Activated CD4-positive, alpha-beta T cell treated with anti-CD3 and anti-CD28 coated beads, Interleukin-2, amount 50 U/mL, for 1 hour (primary cell): Measurements from ENCODE around the gene EEF1G.
"Not testable (repeated sequence)": the region's sequence is repeated elsewhere in the genome, so short reads cannot be mapped to it uniquely, and the experiment has no call there.

ENCODE experiments used
- DNase-seq: peaks from one replicate; pipeline ENCODE4 v3.0.0-alpha.2; 2020

The EEF1G gene

DNA sequence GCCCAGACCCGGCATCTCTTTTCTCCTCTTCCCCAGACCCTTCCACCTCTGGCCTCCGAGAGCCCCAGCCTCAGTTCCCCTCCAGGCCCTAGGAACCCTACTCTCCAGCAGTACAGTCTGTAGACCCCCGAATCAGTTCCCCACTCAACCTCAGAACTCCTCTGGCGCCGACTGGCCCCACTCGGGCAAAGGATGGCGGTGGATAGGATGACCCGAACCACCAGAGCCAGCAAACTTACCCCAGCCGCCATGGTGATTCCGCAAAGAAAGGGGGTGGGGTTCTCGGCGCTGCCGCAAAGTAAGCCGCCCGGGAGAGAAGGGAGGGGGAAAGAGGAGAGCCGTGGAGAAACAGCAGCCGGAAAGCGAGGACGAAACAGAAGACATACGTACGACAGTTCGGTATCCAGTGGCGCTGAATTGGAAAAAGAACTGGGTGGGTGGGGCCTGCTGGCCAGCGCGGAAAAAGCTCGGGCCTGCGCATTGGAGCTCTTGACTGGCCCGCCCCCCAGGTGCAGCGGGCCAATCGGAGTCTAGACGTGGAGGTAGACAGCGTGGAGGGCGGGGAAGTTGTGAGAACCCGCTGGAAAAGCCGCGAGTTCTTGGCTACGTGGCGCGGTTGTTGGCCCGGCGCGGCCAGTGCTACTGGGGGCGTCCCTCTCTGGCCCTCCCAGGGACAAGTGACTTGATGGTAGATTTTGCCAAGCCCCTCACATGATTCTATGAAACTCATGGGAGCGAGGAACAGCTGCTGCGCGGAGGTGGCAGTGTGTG, at the start of gene EEF1G:
EEF1G (minus strand) TSS at position 300 of the 771 bp plus-strand sequence; CDS start at position 251, 49 bp downstream.
- DNase-seq = peak; percentile 97

DNA sequence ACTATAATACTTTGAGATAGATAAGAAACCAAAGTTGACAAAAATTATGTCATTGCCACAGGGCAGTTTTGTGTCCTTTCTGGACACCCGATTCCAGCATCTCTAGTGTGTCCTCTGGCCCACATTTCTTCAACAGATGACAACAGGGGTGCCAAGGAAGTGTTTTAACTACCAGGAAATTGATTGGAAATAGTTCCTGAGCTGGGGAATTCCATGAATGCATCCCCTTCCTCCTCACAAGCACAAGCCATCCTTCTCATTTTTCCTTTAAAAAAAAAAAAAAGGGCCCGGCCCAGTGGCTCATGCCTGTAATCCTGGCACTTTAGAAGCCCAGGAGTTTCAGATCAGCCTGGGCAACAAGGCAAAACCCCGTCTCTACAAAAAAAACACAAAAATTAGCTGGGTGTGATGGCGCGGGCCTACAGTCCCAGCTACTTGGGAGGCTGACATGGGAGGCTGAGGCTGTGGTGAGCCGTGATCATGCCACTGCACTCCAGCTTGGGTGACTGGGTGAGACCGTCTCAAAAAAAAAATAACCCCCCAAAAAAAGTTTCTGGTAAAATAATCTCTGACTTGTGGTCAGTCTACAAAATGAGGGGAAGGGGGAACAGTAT, 48.9 kb upstream of the EEF1G start:
- DNase-seq = no peak

DNA sequence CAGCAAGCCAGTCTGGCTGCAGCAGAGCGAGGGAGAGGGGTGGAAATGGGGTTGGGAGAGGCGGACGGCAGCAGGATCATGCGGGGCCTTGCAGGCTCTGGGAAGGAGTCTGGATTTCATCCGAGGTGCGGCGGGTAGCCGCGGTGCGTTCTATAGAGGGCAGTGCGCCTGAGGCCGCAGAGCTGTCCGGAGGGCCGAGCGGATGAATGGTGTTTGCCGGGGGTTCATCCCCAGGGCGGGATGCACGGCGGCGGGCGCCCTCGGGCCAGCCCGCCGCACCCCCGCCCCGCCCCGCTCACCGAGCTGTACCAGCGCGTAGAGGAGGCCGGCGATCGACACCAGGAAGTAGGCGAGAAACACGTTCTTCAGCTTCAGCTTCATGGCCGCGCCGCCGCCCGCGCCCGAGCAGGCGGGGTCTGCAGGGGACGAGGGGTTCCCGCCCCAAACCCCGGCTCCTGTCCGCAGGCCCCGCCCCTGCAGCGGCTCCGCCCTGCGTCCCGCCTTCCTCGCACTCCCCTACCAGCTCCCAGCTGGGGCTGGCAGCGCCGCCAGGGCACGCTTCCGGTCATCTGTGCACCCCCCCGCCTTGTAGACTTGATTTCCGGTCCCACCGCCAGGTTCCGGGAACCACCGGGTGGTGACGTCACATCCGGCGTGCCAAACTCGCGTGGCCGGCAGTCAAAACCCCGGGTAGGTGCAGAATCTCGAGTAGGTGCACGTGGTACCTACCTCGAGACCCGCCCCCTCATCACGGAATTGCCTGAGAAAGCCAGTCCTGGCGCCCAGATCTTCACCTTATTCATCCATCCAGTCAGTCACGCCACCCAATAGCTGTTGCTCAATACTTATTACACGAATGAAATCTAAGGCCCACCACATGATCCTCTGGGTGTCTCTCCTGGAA, 48.1 kb upstream of the EEF1G start, which contains the start of gene B3GAT3:
B3GAT3 (minus strand) TSS at position 420 of the 904 bp plus-strand sequence; CDS start at position 381, 39 bp downstream.
- peak; percentile 96 for DNase-seq

DNA sequence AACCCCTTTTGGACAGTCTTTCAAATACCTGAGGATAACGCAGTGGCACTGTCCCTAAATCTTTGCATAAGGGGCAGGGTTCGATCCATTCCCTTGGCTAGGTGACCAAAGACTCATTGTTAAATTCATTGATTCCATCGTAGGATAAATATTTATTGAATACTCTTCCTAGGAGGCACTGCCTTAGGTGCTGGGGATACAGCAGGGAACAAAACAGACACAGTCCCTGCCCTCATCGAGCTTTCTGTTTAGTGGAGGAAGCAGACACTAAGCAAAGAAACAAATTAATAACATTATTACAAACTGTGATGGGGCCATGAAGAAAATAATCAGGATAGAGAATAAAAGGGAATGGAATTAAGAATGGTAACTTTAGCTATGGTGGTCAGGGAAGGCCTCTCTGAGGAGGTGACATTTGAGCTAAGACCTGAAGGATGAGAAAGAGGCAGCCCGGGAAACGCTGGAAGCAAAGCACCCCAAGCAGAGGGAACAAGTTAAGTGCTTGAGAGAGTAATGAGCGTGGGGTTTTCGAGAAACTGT, 47.4 kb upstream of the EEF1G start:
- DNase-seq = no peak

DNA sequence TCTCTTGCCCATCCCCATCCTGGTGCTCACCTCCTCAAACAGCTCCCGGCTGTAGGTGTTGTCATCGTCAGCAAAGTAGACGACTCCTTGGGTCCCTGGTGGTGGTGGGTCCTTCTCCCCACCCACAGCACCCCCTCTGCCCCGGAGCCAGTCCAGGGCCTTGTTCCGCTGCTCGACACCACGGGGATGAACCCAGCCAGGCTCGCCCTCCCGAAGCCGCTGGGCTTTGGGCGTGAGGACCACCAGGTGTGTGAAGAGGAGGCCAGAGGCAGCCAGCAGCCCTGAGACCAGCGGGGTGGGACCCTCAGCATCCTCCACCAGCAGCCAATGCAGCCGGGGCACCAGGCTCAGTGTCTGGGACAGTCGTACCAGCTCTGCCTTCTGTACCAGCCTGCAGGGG, 43.3 kb upstream of the EEF1G start:
- not testable (repeated sequence) for DNase-seq

DNA sequence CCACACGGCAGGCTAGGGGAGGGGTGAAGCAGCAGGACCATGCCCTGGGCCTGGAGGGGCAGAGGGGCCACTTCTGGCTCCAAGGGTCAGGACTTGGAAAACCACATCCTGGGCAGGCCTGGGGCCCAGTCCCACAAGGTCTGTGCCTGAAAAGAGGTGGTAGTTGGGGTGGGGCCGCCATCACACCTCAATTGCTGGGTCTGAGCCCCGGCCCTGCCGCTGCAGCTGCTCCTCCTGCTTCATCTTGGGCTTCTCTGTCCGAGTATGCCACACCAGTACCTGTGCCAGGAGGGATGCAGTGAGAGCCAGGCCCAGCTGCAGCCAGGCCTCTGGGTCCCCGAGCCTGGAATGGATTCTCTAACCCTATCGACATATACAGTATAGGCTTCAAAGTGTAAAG, 41.8 kb upstream of the EEF1G start:
- no peak for DNase-seq

DNA sequence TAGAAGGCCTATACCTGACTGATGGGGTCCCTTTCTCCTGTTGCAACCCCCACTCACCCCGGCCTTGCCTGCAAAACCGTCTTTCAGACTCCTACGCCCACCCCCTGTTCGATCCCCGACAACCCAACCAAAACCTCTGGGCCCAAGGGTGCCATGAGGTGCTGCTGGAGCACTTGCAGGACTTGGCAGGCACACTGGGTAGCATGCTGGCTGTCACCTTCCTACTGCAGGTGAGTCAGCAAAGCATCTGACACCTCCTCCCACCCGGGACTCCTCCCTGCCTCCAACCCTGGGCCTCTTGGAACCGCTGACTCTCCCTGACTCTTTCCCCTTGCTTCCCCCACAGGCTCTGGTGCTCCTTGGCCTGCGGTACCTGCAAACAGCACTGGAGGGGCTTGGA, 40.6 kb upstream of the EEF1G start:
- no peak for DNase-seq

- DNase-seq = no peak
Measured at GRCh38 chr11:62613291-62613778, 39.6 kb upstream of the EEF1G start.

GRCh38 chr11:62612366-62613290, 38.9 kb upstream of the EEF1G start, which contains the start of the genes EML3 and ROM1:
Gene EML3, minus strand, starts transcription at chr11:62612775. Its CDS starts 318 bp downstream, at chr11:62612457.
Gene ROM1, plus strand, starts transcription at chr11:62613257. Its CDS starts 25 bp downstream, at chr11:62613282.
- peak; percentile 83 for DNase-seq

- peak; percentile 23 for DNase-seq
Measured at GRCh38 chr11:62611705-62612365, 38.1 kb upstream of the EEF1G start.

GRCh38 chr11:62610814-62611704, 37.4 kb upstream of the EEF1G start:
- no peak for DNase-seq

DNA sequence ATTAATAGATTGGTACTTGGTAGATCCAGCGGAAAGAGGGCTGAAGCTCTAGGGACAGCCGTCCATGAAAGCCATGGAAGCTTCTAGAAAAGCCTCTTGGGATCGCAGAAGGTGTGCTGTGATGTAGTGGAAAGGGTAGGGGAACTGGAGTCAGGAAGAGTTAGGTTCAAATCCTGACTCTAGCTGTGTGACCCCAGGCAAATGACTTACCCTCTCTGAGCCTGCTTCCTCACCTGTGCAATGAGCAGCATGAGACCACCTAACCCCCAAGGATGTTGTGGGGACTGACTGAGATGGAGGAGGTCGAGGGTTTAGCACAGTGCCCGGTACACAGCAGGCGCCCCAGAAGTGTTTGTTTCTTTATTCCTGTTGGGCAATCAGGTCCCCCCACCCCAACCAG, 36.7 kb upstream of the EEF1G start:
- DNase-seq = no peak

- no peak for DNase-seq
Measured at GRCh38 chr11:62608776-62609175, 35.1 kb upstream of the EEF1G start.

- DNase-seq = no peak
Measured at GRCh38 chr11:62607714-62608113, 34.0 kb upstream of the EEF1G start.

DNA sequence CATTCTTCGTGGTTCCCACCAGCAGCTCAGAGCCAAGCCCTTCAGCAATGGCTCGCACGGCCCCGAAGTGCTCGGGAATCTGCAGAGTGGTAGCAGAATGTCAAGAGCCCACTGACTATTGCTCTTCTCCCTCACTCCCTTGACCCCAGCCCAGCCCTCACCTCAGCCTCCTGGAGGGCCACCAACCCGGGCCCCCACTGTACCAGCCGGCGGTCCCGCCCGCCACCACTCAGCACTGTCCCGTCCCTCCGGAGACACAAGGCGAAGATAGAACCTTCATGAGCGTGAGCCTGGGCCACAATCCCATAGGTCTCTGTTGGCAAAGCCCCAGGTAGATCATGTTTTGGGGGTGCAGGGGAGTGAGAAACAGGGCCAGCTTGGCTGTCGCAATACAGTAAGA, 32.2 kb upstream of the EEF1G start:
- DNase-seq = no peak

DNA sequence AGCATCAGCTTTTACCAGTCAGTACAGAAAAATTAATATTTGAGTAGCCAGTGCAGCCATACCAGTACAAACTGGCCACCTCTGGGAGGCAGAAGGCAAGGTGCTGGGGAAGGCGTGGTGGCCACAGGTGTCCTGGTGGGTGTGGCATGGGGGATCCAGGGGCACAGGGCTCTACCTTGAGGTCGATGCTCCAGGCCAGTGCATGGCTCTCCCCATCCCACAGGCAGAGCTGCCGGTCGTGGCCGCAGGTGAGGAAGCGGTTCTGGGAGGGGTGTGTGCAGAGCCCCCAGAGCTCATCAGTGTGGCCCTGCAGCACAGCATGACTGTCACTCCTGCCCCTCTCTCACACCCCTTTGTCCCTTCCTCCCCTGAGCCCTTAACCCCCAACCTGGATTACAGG, 31.8 kb upstream of the EEF1G start:
- DNase-seq = no peak

DNA sequence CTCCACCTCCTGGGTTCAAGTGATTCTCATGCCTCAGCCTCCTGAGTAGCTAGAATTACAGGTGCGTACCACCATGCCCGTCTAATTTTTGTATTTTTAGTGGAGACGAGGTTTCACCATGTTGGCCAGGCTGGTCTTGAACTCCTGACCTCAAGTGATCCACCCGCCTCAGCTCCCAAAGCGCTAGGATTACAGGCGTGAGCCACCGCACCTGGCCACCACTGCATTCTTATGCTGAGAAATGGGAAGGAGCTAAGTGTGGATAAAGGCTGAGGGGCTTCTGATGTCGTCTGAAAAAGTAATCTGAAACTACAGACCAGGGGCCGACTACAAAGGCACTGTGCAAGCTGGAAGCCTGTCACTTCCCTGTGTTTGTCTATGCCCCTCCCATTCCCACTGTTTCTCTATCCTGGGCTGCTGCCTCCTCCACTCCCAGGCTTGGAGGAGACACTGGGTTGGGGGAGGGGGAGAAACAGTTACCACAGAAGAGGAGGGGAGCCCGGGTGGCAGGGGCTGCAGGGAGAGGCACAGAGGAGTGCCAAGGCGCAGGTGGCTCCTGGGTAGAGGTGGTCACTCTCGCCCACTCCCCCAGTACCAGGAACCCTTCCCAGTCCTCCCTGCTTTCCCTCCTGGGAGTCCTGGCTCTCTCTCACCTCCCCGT, 30.9 kb upstream of the EEF1G start:
- no peak for DNase-seq

GRCh38 chr11:62603776-62604299, 30.1 kb upstream of the EEF1G start:
- DNase-seq = no peak

- DNase-seq = no peak
Measured at GRCh38 chr11:62603072-62603408, 29.3 kb upstream of the EEF1G start.
